BLaER1 treated with 17β-estradiol and CSF1 and Interleukin-3, amounts not matched to agents 10 nM and 100 nM (cell line): ENCODE measurements around the gene FTCDNL1.

ENCODE experiments used
- H3K27ac ChIP-seq, 11 experiments: shearing (Covaris generic); formaldehyde crosslinking; 2 replicates each; pipeline ENCODE4 v1.8.1; 2022
- H3K27me3 ChIP-seq, 11 experiments: shearing (Covaris generic); formaldehyde crosslinking; 2 replicates each; pipeline ENCODE4 v1.8.1; 2022
- H3K36me3 ChIP-seq, 11 experiments: shearing (Covaris generic); formaldehyde crosslinking; 2 replicates each; pipeline ENCODE4 v1.8.1; 2022
- H3K4me1 ChIP-seq, 10 experiments: shearing (Covaris generic); formaldehyde crosslinking; 2 replicates each; pipeline ENCODE4 v1.8.1; 2022
- H3K4me2 ChIP-seq, 11 experiments: shearing (Covaris generic); formaldehyde crosslinking; 2 replicates each; pipeline ENCODE4 v1.8.1; 2022
- H3K4me3 ChIP-seq, 10 experiments: shearing (Covaris generic); formaldehyde crosslinking; 2 replicates each; pipeline ENCODE4 v1.8.1; 2022
- H3K9ac ChIP-seq, 11 experiments: shearing (Covaris generic); formaldehyde crosslinking; 2 replicates each; pipeline ENCODE4 v1.8.1; 2022
- H3K9me3 ChIP-seq, 11 experiments: shearing (Covaris generic); formaldehyde crosslinking; replicated peaks in 1 of 11; 2 replicates each; pipeline ENCODE4 v1.8.1; 2022
- H4K20me1 ChIP-seq, 11 experiments: shearing (Covaris generic); formaldehyde crosslinking; 2 replicates each; pipeline ENCODE4 v1.8.1; 2022
- Cebpa-rat ChIP-seq, 11 experiments: shearing (Covaris generic); IDR thresholded peaks; 2 replicates each; pipeline ENCODE4 v1.8.1; 2022

Gene FTCDNL1

GRCh38 chr2:199848389-199849130 is 2.4 kb downstream of the FTCDNL1 start:
- Histone ChIP-seq H3K9ac (no peak overlapping the region), H3K27ac (no peak overlapping the region), H3K4me2 (no peak overlapping the region), H3K9me3 (no peaks in the 10 kb centered on the region), H3K4me1 (peaks cover 0 to 14% (median 8%) of the 10 kb centered on the region in 10 experiments; a peak in 9 of 20 replicates), H3K36me3 (no peaks in the 10 kb centered on the region), H3K4me3 (no peak overlapping the region), H3K27me3 (peaks cover 0 to 14% (median 12%) of the 10 kb centered on the region in 11 experiments; a peak in 15 of 22 replicates), H4K20me1 (no peaks in the 10 kb centered on the region)
- no peak for TF ChIP-seq Cebpa-rat (IDR thresholded peaks at IDR 0.05)

GRCh38 chr2:199847181-199847864 is 3.7 kb downstream of the FTCDNL1 start:
- Histone ChIP-seq H4K20me1 (no peaks in the 10 kb centered on the region), H3K27ac (no peak overlapping the region), H3K4me1 (peaks cover 0 to 14% (median 6%) of the 10 kb centered on the region in 10 experiments; a peak in 8 of 20 replicates), H3K36me3 (no peaks in the 10 kb centered on the region), H3K4me2 (no peak overlapping the region), H3K9ac (no peak overlapping the region), H3K27me3 (peaks cover 0 to 14% (median 12%) of the 10 kb centered on the region in 11 experiments; a peak in 15 of 22 replicates), H3K4me3 (no peak overlapping the region), H3K9me3 (no peaks in the 10 kb centered on the region)
- TF ChIP-seq Cebpa-rat (IDR thresholded peaks at IDR 0.05): no peak

DNA sequence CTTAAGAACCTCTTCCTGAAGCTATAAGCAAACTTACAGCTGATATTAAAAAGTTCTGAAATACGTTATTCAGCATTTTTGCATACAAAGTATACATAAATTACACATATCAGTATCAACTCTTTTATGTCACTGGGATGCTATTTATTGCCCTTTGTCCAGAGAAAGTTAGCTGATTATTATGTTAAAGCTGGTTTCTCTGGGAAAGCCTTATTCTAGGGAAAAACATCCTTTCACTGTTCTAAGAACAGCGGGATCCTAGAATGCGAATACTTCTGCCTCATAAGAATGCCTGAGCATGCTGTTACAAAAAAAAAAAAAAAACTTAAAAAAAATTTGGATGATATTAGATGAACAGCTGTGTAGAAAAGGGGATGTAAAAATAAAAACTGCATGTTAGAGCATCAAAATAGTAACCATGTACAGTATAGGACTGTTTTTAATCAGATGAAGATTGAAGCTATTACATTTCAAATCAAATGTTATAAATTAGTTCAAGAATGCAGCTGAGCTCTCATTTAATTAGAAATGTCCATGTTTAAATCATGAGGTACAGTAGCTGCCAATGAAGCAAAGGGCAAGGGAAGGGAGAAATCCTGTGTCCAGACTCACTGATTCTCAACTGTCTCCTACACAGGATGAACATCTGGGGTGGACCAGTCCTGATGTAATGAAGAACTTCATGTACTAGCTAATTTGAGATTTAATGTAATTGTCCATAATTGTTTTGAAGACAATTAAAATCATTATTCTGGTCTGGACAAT is 8.2 kb downstream of the FTCDNL1 start:
- no peaks in the 10 kb centered on the region for H3K4me1 ChIP-seq
- H3K4me3 ChIP-seq: no peak overlapping the region
- no peaks in the 10 kb centered on the region for H3K27me3 ChIP-seq
- no peaks in the 10 kb centered on the region; a peak in 1 of 22 replicates for H3K36me3 ChIP-seq
- no peak overlapping the region for H3K27ac ChIP-seq
- no peak overlapping the region for H3K4me2 ChIP-seq
- no peak for TF ChIP-seq Cebpa-rat (IDR thresholded peaks at IDR 0.05)
- H3K9ac ChIP-seq: no peak overlapping the region
- no peaks in the 10 kb centered on the region for H4K20me1 ChIP-seq
- H3K9me3 ChIP-seq: no peaks in the 10 kb centered on the region

- Histone ChIP-seq H3K27me3 (no peaks in the 10 kb centered on the region), H3K9ac (no peak overlapping the region), H4K20me1 (no peaks in the 10 kb centered on the region), H3K4me2 (no peak overlapping the region), H3K27ac (no peak overlapping the region), H3K4me1 (no peaks in the 10 kb centered on the region), H3K9me3 (no peaks in the 10 kb centered on the region), H3K36me3 (no peaks in the 10 kb centered on the region; a peak in 1 of 22 replicates), H3K4me3 (no peak overlapping the region)
- TF ChIP-seq Cebpa-rat (IDR thresholded peaks at IDR 0.05): no peak
Observed at GRCh38 chr2:199841409-199841808, 9.6 kb downstream of the FTCDNL1 start.

DNA sequence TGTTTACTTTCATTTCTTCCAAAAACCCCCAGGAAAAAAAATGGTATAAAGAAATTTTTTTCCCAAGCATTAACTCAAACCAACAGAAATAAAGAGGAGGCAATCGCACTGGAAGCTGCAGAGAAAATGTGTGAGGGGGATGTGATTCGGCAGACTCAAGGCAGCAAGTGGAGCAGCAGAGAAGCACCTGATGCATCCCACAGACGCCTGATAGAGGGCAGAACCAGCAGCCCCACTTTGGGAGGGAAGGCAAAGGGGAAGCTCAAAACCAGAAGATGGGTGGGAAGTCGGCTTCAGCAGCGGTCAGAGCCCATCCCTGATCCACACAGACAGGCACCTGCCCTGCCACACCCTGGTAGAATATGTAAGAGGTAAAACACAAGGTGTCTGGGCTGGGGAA is 12.6 kb downstream of the FTCDNL1 start:
- H3K4me3 ChIP-seq: no peak overlapping the region
- no peaks in the 10 kb centered on the region for H3K27me3 ChIP-seq
- no peak overlapping the region for H3K9ac ChIP-seq
- H3K4me2 ChIP-seq: no peak overlapping the region
- no peak for TF ChIP-seq Cebpa-rat (IDR thresholded peaks at IDR 0.05)
- H3K9me3 ChIP-seq: no peaks in the 10 kb centered on the region
- no peaks in the 10 kb centered on the region for H4K20me1 ChIP-seq
- no peak overlapping the region for H3K27ac ChIP-seq
- H3K4me1 ChIP-seq: no peaks in the 10 kb centered on the region
- no peaks in the 10 kb centered on the region; a peak in 1 of 22 replicates for H3K36me3 ChIP-seq

GRCh38 chr2:199836943-199837342 is 14.0 kb downstream of the FTCDNL1 start:
- no peaks in the 10 kb centered on the region for H3K4me1 ChIP-seq
- no peak for TF ChIP-seq Cebpa-rat (IDR thresholded peaks at IDR 0.05)
- H3K9me3 ChIP-seq: no peaks in the 10 kb centered on the region
- H3K4me2 ChIP-seq: no peak overlapping the region
- H3K27ac ChIP-seq: no peak overlapping the region
- H3K4me3 ChIP-seq: no peak overlapping the region
- no peaks in the 10 kb centered on the region for H4K20me1 ChIP-seq
- H3K36me3 ChIP-seq: no peaks in the 10 kb centered on the region; a peak in 1 of 22 replicates
- no peak overlapping the region for H3K9ac ChIP-seq
- H3K27me3 ChIP-seq: no peaks in the 10 kb centered on the region

DNA sequence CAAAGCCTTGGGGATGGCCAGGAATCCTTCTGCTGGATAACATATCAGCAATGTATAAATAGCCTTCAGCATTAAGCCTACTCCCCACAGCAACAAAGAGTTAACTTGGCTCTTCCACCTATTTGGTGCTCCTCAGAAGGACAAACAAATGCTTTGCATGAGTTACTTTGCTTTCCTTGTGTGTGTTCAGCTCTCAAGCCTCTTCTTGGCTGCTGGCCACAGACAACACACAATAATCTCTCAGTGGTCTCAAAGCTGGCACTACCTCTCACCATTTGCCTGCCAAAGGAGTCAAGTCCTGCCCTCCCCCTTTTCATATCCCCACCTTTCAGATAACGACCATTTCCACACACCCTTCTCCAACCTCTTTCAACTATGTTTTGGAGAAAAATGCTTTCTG is 17.5 kb downstream of the FTCDNL1 start:
- H3K4me3 ChIP-seq: no peak overlapping the region
- no peaks in the 10 kb centered on the region for H3K27me3 ChIP-seq
- no peaks in the 10 kb centered on the region for H4K20me1 ChIP-seq
- no peak for TF ChIP-seq Cebpa-rat (IDR thresholded peaks at IDR 0.05)
- no peak overlapping the region for H3K27ac ChIP-seq
- H3K4me1 ChIP-seq: no peaks in the 10 kb centered on the region
- H3K4me2 ChIP-seq: no peak overlapping the region
- peaks cover 0 to 7% (median 0%) of the 10 kb centered on the region in 11 experiments; a peak in 3 of 22 replicates for H3K9me3 ChIP-seq
- no peaks in the 10 kb centered on the region; a peak in 1 of 22 replicates for H3K36me3 ChIP-seq
- no peak overlapping the region for H3K9ac ChIP-seq

GRCh38 chr2:199830531-199830930 is 20.5 kb downstream of the FTCDNL1 start:
- Histone ChIP-seq H4K20me1 (no peaks in the 10 kb centered on the region), H3K4me1 (no peaks in the 10 kb centered on the region), H3K36me3 (no peaks in the 10 kb centered on the region), H3K27ac (no peak overlapping the region), H3K4me2 (no peak overlapping the region), H3K27me3 (no peaks in the 10 kb centered on the region), H3K9me3 (peaks cover 0 to 7% (median 0%) of the 10 kb centered on the region in 11 experiments; a peak in 3 of 22 replicates), H3K9ac (no peak overlapping the region), H3K4me3 (no peak overlapping the region)
- TF ChIP-seq Cebpa-rat (IDR thresholded peaks at IDR 0.05): no peak

GRCh38 chr2:199829628-199830027 is 21.4 kb downstream of the FTCDNL1 start:
- no peak overlapping the region for H3K4me2 ChIP-seq
- no peaks in the 10 kb centered on the region for H3K36me3 ChIP-seq
- no peaks in the 10 kb centered on the region for H3K4me1 ChIP-seq
- no peak for TF ChIP-seq Cebpa-rat (IDR thresholded peaks at IDR 0.05)
- H3K9ac ChIP-seq: no peak overlapping the region
- H3K9me3 ChIP-seq: peaks cover 0 to 7% (median 0%) of the 10 kb centered on the region in 11 experiments; a peak in 3 of 22 replicates
- no peak overlapping the region for H3K4me3 ChIP-seq
- H3K27me3 ChIP-seq: peaks cover 0 to 3% (median 0%) of the 10 kb centered on the region in 11 experiments; a peak in 1 of 22 replicates
- H3K27ac ChIP-seq: no peak overlapping the region
- H4K20me1 ChIP-seq: no peaks in the 10 kb centered on the region
